Activated CD8-positive, alpha-beta memory T cell treated with anti-CD3 and anti-CD28 coated beads for 1 hour (primary cell): Measurements from ENCODE around the gene GGPS1.
"Not testable (repeated sequence)": the region's sequence is repeated elsewhere in the genome, so short reads cannot be mapped to it uniquely, and the experiment has no call there.

Experiments
- DNase-seq, 2 donors: peaks; one replicate each; pipeline ENCODE4 v3.0.0-alpha.2; 2020; ENCODE audit warnings: low read depth in 1 of 2; ENCODE audit errors: extremely low read depth in 1 of 2

The GGPS1 gene

DNA sequence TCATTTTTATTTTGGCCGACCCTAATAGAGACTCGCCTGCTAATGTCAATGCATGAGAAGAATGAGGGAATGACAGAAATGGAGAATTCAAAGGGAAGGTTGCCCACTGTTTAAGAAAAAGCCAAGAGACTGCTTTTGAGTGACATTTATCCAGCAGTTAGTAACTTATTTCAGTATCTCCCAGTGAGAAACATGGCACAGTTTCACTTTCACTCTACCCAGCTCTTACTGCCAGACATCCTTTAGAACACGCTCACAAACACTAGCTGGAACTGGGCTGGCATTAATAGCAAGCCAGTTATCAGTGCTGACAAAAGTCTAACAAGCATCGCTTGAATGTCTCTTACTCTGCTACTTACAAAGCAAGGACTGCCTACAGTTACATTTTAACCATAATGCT lies 8.5 kb downstream of the GGPS1 start:
- DNase-seq, result no peak

DNA sequence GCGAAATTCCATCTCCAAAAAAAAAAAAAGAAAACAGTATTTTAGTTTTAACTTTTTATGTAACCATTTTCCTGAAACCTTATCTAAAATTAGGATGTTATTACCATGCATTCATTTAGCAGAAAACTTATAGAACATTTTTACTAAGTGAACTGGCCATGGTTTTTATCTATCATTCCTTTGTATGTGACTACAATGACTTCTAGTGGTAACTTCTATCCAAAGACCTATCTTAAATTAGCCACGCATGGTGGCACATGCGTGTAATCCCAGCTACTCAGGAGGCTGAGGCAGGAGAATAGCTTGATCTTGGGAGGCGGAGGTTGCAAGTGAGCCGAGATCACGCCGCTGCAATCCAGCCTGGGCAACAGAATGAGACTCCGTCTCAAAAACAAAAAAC lies 11.4 kb downstream of the GGPS1 start:
- DNase-seq, result no peak

DNA sequence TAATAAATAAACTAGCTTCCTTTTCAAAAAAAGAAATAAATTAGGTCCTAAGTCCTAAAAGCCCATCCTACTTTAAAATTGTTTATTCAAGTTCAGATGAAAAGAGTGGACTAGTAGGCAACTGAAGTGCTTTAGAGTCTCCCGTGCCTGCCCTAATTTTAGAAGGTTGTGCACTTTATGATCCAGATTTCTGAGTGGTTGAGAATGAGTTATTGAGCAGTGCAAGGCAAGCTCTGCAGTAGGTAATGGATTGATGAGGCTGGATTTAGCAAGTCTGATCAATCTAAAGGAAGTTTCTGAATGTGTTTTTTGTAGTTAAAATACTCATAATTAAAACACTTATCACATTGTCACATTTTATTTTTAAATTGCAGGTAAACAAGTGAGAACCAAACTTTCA lies 13.0 kb downstream of the GGPS1 start:
- no peak for DNase-seq

- DNase-seq, result no peak
Measured at GRCh38 chr1:235342039-235342438, 13.7 kb downstream of the GGPS1 start.

DNA sequence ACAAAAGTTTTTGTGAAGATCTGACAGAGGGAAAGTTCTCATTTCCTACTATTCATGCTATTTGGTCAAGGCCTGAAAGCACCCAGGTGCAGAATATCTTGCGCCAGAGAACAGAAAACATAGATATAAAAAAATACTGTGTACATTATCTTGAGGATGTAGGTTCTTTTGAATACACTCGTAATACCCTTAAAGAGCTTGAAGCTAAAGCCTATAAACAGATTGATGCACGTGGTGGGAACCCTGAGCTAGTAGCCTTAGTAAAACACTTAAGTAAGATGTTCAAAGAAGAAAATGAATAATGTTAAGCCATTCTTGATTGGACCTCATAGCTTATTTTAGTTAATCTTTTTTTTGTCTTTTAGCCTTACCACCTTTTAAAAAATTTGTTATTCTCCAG lies 14.1 kb downstream of the GGPS1 start:
- DNase-seq, result no peak

DNA sequence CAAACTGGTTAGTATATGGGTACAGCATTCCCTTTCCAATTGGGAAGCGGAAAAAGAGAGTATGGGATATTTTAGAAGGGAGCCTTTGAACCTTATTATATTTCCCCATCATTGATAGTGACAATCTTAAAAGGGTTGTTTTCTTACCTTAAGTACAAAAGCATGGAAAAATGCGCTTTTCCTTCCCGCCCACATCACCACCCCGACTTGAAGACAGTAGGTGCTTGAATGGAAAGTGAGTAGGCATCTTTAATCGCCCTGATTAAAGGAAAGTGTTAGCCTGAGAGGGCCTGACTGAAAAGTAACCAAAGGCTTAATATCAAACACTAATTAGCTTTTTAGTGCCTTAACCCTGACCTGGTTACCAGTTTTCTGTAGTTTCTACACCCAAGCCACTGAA lies 15.4 kb downstream of the GGPS1 start:
- no peak for DNase-seq

DNA sequence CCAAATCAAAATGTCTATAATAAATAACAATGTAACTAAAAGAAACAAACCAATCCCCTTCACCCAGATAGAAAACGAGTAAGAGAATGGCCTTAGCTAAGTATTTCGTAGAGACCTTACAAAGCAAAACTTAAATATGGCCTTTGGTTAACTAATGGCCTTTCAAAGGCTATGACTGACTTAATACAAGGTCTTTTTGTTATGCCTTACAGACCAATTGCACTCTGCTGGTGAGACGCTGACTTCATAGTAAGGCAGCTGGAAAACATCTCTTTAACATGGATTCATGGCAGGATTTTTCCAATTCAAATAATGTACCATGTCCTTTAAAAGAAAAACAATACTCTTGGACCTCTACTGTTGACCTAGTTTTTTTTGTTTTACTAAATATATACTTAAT lies 23.1 kb downstream of the GGPS1 start:
- DNase-seq, result no peak

DNA sequence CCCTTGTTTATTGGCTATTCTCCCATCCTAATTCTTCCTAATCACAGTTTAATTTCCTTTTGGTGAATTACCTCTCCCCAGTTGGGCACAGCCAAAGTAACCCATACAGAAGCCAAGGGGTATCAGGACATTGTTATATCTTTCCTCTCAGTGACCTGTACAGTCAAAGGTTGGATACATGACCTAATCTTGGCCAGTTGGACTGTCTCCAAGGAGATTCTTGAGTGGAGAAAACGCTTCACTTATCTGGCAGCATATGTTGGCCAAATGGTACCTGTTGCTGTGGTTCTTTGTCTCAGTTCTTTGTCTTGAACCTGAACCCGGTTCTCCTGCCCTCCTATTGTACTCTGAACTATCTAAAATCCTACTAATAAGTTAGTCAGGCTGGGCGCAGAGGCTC lies 23.5 kb downstream of the GGPS1 start:
- no peak for DNase-seq

- DNase-seq, result no peak
Measured at GRCh38 chr1:235357485-235358373, 29.4 kb downstream of the GGPS1 start.

DNA sequence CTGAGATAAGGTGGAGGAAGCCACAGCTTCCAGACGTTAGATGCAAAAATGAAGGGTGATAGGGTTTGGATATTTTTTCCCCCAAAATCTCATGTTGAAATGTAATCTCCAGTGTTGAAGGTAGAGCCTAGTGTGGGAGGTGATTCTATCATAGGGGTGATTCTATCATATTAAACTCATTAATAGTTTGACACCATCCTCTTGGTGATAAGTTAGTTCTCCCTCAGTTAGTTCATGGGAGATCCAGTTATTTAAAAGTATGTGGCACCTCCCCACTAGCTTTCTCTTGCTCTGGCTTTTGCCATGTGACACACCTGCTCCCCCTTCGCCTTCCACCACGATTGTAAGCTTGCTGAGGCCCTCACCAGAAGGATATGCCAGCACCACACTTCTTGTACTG lies 30.5 kb downstream of the GGPS1 start:
- DNase-seq, result no peak

DNA sequence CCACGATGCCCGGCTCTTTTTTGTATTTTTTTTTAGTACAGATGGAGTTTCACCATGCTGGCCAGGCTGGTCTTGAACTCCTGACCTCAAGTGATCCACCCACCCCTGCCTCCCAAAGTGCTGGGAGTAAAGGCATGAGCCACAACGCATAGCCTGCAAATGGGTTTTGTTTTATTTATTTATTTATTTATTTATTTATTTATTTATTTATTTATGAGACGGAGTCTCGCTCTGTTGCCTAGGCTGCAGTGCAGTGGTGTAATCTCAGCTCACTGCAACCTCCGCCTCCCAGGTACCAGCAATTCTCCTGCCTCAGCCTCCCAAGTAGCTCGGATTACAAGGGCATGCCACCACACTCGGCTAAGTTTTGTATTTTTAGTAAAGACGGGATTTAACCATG lies 35.8 kb downstream of the GGPS1 start:
- not testable (repeated sequence) for DNase-seq

DNA sequence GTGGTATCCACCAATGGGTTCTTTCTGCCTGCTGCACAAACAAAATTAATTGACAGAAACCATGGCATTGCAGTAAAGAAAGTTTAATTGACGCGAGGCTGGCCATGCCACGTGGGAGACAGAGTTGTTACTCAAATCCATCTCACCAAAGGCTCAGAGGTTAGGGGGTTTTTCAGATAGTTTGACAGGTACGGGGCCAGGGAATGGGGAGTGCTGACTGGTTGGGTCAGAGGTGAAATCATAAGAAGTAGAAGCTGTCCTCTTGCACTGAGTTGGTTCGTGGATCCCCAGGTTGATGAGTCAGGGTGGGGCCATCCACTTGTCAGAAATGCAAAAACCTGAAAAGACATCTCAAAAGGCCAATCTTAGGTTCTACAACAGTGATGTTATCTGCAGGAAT lies 37.9 kb downstream of the GGPS1 start:
- DNase-seq, result no peak

DNA sequence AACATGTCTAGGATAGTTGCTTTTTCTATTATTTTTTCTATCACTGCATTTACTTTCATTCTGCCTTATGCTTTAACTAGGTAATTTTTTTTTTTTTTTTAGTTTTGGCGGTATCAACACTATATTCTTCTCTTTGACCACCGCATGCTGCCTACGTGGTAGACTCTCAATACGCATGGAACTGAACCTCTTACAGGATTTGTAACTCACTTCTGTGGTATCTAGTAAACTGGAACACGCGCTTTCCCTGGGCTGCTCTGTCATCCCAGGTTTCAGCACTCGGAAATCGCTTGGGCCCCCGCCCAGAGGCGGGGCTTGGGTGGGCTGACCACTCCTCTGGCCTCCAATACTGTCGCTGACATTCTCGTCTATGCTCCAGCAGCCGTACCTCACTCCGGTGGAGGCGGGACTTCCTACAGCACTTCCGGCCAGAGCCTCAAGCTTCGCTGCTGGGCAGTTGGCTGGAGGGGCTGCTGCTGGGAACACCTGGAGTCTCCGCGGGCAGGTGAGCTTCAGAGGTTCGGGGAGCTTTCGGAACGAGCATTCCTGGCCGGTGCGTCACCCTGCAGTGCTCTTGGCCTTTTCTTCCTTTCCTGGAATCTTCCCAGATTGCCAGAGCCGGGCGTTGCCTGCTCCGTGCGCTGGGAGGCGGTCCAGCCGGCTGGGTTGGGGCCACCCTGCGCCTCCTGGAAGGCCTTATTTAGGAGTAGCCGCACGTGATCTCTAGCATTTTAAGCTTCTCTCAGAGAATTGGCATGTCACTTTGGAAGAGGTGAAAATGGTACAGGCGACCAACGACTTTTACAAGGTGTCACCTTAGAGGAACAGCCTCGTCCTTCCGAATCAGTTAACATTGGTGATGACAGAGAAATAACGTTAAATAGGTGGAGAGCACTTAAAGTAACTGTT lies 38.9 kb downstream of the GGPS1 start, which contains the start of gene TBCE:
Gene TBCE (plus strand): TSS at position 428 of the 909 bp plus-strand sequence. CDS start 12,623 bp downstream, outside the sequence.
- DNase-seq, result peak; percentile 38 to 65

DNA sequence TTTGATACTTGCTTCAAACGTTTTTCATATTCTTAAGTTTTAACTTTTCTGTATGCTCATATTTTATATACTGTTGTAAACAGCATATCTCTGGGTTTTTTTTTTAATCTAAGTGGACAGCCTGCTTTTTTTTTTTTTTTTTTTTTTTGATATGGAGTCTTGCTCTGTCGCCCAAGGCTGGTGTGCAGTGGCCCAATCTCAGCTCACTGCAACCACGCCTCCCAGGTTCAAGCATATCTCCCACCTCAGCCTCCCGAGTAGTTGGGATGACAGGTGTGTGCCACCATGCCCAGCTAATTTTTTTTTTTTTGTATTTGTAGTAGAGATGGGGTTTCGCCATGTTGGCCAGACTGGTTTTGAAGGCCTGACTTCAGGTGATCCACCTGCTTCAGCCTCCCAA lies 40.1 kb downstream of the GGPS1 start:
- DNase-seq, result no peak

- DNase-seq, result no peak
Measured at GRCh38 chr1:235369802-235370201, 41.4 kb downstream of the GGPS1 start.

DNA sequence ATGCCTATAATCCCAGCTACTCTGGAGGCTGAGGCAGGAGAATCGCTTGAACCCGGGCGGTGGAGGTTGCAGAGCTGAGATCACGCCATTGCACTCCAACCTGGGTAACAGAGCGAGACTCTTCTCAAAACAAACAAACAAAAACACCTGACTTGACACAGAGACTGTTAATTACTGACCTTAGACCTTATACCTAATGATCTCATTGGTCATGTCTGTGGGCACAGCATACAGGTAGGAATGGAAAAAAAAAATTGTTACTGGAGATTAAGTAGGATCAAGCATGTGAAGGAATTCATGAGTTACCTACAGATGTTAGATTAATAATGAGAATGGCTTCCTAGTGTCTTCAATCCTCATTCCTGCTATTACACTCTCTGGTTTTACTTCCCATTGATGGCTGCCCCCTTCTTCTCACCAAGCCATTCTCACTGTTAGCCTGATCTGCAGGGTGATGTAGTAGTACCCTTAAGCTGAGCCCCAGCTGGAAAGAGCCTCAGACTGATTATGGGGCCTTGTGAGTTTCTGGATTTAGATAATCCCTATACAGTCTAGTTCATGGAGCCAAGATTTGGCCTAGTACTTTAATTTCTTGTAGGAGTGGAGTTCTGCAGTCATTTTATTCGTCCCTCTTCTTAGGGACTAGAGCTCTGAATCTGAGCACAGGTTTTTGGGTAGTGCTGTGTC lies 47.7 kb downstream of the GGPS1 start:
- DNase-seq, result no peak

DNA sequence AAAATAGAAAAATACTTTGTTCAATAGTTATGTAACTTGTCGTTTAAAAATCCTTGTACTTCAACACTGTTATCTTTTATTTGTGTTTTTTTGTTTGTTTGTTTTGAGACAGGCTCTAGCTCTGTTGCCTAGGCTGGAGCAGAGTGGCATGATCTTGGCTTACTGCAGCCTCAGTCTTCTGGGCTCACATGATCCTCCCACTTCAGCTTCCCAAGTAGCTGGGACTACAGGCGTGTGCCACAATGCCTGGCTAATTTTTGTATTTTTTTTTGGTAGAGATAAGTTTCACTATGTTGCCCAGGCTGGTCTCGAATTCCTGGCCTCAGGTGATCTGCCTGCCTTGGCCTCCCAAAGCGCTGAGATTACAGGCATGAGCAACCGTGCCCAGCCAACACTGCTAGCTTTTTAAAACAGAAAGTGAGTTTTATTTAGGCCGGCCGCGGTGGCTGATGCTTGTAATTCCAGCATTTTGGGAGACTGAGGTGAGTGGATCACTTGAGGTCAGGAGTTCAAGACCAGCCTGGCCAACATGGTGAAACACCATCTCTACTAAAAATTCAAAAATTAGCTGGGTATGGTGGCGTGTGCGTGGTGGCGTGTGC lies 49.9 kb downstream of the GGPS1 start:
- not testable (repeated sequence) for DNase-seq

DNA sequence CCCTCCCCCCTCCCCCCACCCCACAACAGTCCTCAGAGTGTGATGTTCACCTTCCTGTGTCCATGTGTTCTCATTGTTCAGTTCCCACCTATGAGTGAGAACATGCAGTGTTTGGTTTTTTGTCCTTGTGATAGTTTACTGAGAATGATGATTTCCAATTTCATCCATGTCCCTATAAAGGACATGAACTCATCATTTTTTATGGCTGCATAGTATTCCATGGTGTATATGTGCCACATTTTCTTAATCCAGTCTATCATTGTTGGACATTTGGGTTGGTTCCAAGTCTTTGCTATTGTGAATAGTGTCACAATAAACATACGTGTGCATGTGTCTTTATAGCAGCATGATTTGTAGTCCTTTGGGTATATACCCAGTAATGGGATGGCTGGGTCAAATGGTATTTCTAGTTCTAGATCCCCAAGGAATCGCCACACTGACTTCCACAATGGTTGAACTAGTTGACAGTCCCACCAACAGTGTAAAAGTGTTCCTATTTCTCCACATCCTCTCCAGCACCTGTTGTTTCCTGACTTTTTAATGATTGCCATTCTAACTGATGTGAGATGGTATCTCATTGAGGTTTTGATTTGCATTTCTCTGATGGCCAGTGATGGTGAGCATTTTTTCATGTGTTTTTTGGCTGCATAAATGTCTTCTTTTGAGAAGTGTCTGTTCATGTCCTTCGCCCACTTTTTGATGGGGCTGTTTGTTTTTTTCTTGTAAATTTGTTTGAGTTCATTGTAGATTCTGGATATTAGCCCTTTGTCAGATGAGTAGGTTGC lies 53.8 kb downstream of the GGPS1 start:
- not testable (repeated sequence) for DNase-seq

DNA sequence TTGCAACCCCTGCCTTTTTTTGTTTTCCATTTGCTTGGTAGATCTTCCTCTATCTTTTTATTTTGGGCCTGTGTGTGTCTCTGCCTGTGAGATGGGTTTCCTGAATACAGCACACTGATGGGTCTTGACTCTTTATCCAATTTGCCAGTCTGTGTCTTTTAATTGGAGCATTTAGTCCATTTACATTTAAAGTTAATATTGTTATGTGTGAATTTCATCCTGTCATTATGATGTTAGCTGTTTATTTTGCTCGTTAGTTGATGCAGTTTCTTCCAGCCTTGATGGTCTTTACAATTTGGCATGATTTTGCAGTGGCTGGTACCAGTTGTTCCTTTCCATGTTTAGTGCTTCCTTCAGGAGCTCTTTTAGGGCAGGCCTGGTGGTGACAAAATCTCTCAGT lies 57.3 kb downstream of the GGPS1 start:
- DNase-seq, result not testable (repeated sequence)

DNA sequence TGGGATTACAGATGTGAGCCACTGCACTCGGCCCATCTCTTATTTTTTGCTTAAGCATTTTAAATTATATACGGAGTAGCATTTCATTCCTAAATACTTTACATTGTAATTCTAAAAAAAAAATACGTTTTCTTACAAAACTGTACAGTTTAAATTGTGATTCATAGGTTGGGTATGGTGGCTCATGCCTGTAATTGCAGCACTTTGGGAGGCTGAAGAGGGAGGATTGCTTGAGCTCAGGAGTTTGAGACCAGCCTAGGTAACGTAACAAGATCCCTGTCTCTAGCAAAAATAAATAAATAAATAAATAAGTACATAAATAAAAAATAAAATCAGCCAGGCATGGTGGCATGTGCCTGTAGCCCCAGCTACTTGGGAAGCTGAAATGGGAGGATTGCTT lies 63.5 kb downstream of the GGPS1 start:
- DNase-seq, result no peak
